Liver (tissue), 9 donors: ENCODE data around the gene C16orf74. TPM values are rescaled to one million over a fixed set of nuclear protein-coding genes. Genes with fewer than 3 reads are reported as not detected.

Experiments
- DNase-seq: peaks from one replicate; pipeline ENCODE4 v3.0.0-alpha.2; 2017; ENCODE audit warnings: low spot score
- H3K27ac ChIP-seq, 2 donors: one replicate each; pipeline ENCODE4 v1.7.0; 2013; ENCODE audit warnings: inconsistent platforms in 2 of 2, low read length in 2 of 2, control low read depth in 1 of 2, low read depth in 1 of 2, mild to moderate bottlenecking in 1 of 2
- H3K27me3 ChIP-seq, 4 donors: one replicate each; pipeline versions ENCODE4 v1.6.1 to v1.7.0; 2013; ENCODE audit warnings: low read length in 3 of 4, inconsistent platforms in 1 of 4, mild to moderate bottlenecking in 1 of 4, moderate library complexity in 1 of 4; ENCODE audit not compliant: control insufficient read depth in 4 of 4, insufficient read depth in 4 of 4
- H3K36me3 ChIP-seq, 4 donors: one replicate each; pipeline versions ENCODE4 v1.6.1 to v1.7.0; 2013; ENCODE audit warnings: low read length in 3 of 4, mild to moderate bottlenecking in 3 of 4, low read depth in 1 of 4, moderate library complexity in 1 of 4; ENCODE audit not compliant: control insufficient read depth in 4 of 4, insufficient read depth in 3 of 4
- H3K4me1 ChIP-seq, 4 donors: one replicate each; pipeline versions ENCODE4 v1.6.1 to v1.7.0; 2013; ENCODE audit warnings: low read length in 3 of 4, mild to moderate bottlenecking in 3 of 4, moderate library complexity in 1 of 4; ENCODE audit not compliant: control insufficient read depth in 4 of 4, insufficient read depth in 4 of 4
- H3K4me3 ChIP-seq, 3 donors: one replicate each; pipeline versions ENCODE4 v1.6.1 to v1.7.0; 2013; ENCODE audit warnings: low read length in 3 of 3, control low read depth in 1 of 3, low read depth in 1 of 3, mild to moderate bottlenecking in 1 of 3
- H3K9ac ChIP-seq, 2 donors: one replicate each; pipeline ENCODE4 v1.7.0; 2013; ENCODE audit warnings: low read length in 2 of 2, mild to moderate bottlenecking in 2 of 2, moderate library complexity in 2 of 2, control low read depth in 1 of 2, low read depth in 1 of 2
- H3K9me3 ChIP-seq, 4 donors: one replicate each; pipeline versions ENCODE4 v1.6.1 to v1.7.0; 2013; ENCODE audit warnings: low read length in 3 of 4; ENCODE audit not compliant: control insufficient read depth in 4 of 4
- FOXA1 ChIP-seq: IDR thresholded peaks from 2 replicates; pipeline ENCODE4 v1.6.1; 2016; ENCODE audit warnings: antibody characterized with exemption
- GABPA ChIP-seq, 2 donors: IDR thresholded peaks in 1 of 2; conservative IDR thresholded peaks in 1 of 2; 2 replicates each; pipeline ENCODE4 v1.6.1; 2016; ENCODE audit warnings: antibody characterized with exemption in 2 of 2, mild to moderate bottlenecking in 1 of 2, moderate library complexity in 1 of 2
- HNF4A ChIP-seq, 2 donors: conservative IDR thresholded peaks; 2 replicates each; pipeline ENCODE4 v1.6.1; 2016; ENCODE audit warnings: antibody characterized with exemption in 2 of 2, mild to moderate bottlenecking in 2 of 2
- MAX ChIP-seq: IDR thresholded peaks from 2 replicates; pipeline ENCODE4 v1.6.1; 2016; ENCODE audit warnings: antibody characterized with exemption
- RAD21 ChIP-seq, 2 donors: IDR thresholded peaks; 2 replicates each; pipeline ENCODE4 v1.6.1; 2016; ENCODE audit warnings: antibody characterized with exemption in 2 of 2, mild to moderate bottlenecking in 2 of 2
- TAF1 ChIP-seq: conservative IDR thresholded peaks from 2 replicates; pipeline ENCODE4 v1.6.1; 2016; ENCODE audit warnings: antibody characterized with exemption, mild to moderate bottlenecking
- YY1 ChIP-seq: IDR thresholded peaks from 2 replicates; pipeline ENCODE4 v1.6.1; 2016; ENCODE audit warnings: antibody characterized with exemption, mild to moderate bottlenecking
- WGBS: extraction: QIAGEN DNeasy Blood & Tissue Kit; methylation state at CpG from one replicate; pipeline ENCODE4 v1.1.7; 2013; 5-methylcytosine and 5-hydroxymethylcytosine counted together
- polyA plus RNA-seq, 2 donors: library from polyadenylated mRNA; stranded (reverse) in 1 of 2; unstranded in 1 of 2; fragments of 200-250 nt in 1 of 2; fragments of >200 nt in 1 of 2; fragmentation: Nextera tagmentation in 1 of 2; extraction: Ambion mirVana in 1 of 2; gene quantifications; one replicate each; pipeline versions ENCODE4 v1.2.1 to v1.2.3, GENCODE V29; 2013 to 2015
- total RNA-seq, 2 donors: library from RNA; depleted of rRNA; stranded (reverse); fragments of >200 nt; gene quantifications; one replicate each; pipeline ENCODE4 v1.2.3, GENCODE V29; 2014
- TF ChIP-seq, protein P1 (sequence below): fragments of 150-350 bp; IDR thresholded peaks from 2 replicates; pipeline ENCODE4 v1.5.1; 2017; ENCODE audit warnings: improper control_type of control experiment, low read depth, low read length; ENCODE audit not compliant: missing input control
- TF ChIP-seq, protein P2 (sequence below): IDR thresholded peaks from 2 replicates; pipeline ENCODE4 v1.6.1; 2016; ENCODE audit warnings: antibody characterized with exemption
- donor health status: healthy.
- donor health status: healthy.
- donor health status: healthy.
- donor health status: healthy.
- donor health status: healthy.

Gene C16orf74
- total and polyA plus RNA-seq, 4 donors, result 0.37 to 0.75 (median 0.43) TPM

DNA sequence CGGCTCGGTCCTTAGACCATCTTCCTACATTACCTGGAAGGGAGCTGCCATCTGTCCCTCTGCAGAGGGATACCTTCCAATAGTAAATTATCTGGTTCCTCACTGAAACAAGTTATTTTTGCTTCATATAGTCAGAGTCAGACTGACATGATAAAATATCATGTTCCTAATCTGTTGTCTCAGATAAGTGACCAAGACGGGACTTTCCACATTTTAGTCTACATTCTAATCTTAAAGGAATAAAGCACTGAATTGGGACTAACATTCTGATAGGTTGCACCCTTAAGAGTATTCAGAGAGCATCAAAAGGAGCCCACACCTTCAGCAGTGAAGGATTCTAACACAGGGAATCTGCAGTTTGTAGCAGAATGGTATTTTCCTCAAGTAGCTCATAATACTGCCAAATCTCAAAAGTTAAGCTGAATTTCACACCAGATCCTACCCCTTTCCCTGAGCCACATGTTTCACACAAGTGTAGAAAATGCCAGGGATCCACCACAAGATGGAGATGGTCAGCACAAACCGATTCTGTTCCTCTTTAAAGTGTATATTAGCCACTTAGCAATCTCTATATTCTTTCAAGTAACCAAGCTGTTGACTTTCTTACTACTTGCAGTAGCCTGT, 75.5 kb downstream of the C16orf74 start:
- no peaks in the 10 kb centered on the region for H3K9me3 ChIP-seq
- H3K27ac ChIP-seq, result no peak overlapping the region
- H3K4me1 ChIP-seq, result peaks cover 8 to 35% (median 34%) of the 10 kb centered on the region in 4 donors
- no peak overlapping the region for H3K9ac ChIP-seq
- 62% methylated on average over 4 of the region's 4 CpGs for WGBS
- TF ChIP-seq, protein P1, sequence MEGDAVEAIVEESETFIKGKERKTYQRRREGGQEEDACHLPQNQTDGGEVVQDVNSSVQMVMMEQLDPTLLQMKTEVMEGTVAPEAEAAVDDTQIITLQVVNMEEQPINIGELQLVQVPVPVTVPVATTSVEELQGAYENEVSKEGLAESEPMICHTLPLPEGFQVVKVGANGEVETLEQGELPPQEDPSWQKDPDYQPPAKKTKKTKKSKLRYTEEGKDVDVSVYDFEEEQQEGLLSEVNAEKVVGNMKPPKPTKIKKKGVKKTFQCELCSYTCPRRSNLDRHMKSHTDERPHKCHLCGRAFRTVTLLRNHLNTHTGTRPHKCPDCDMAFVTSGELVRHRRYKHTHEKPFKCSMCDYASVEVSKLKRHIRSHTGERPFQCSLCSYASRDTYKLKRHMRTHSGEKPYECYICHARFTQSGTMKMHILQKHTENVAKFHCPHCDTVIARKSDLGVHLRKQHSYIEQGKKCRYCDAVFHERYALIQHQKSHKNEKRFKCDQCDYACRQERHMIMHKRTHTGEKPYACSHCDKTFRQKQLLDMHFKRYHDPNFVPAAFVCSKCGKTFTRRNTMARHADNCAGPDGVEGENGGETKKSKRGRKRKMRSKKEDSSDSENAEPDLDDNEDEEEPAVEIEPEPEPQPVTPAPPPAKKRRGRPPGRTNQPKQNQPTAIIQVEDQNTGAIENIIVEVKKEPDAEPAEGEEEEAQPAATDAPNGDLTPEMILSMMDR, result peak; percentile 36
- peak; percentile 38 to 55 for TF ChIP-seq RAD21 (IDR thresholded peaks at IDR 0.05)
- no peak for TF ChIP-seq YY1
- H3K4me3 ChIP-seq, result no peak overlapping the region
- peaks cover 0 to 19% (median 17%) of the 10 kb centered on the region in 4 donors for H3K36me3 ChIP-seq
- no peak for DNase-seq
- H3K27me3 ChIP-seq, result no peaks in the 10 kb centered on the region

GRCh38 chr16:85674828-85675227, 76.1 kb downstream of the C16orf74 start:
- 89% methylated on average over 6 of the region's 6 CpGs for WGBS
- Histone ChIP-seq H3K4me3 (no peak overlapping the region), H3K9me3 (no peaks in the 10 kb centered on the region), H3K4me1 (peaks cover 8 to 30% (median 29%) of the 10 kb centered on the region in 4 donors), H3K27me3 (no peaks in the 10 kb centered on the region), H3K27ac (peak overlapping the region; percentile 62 to 81), H3K9ac (no peak overlapping the region), H3K36me3 (peaks cover 0 to 23% (median 19%) of the 10 kb centered on the region in 4 donors)
- TF ChIP-seq HNF4A (conservative IDR thresholded peaks at IDR 0.05), result no peak
- no peak for TF ChIP-seq GABPA (IDR thresholded peaks at IDR 0.05 in 1 of 2, conservative IDR thresholded peaks at IDR 0.05 in 1 of 2)
- TF ChIP-seq FOXA1, result no peak
- no peak for TF ChIP-seq TAF1
- no peak for TF ChIP-seq MAX
- no peak for DNase-seq

- H3K9ac ChIP-seq, result no peak overlapping the region
- DNase-seq, result no peak
- 73% methylated on average over 4 of the region's 4 CpGs for WGBS
Observed at GRCh38 chr16:85674418-85674755, 76.5 kb downstream of the C16orf74 start.

More at GRCh38 chr16:85674418-85674755, 76.5 kb downstream of the C16orf74 start:
- TF ChIP-seq YY1 (no peak), TAF1 (no peak), FOXA1 (no peak), MAX (no peak)
- TF ChIP-seq, protein P2, sequence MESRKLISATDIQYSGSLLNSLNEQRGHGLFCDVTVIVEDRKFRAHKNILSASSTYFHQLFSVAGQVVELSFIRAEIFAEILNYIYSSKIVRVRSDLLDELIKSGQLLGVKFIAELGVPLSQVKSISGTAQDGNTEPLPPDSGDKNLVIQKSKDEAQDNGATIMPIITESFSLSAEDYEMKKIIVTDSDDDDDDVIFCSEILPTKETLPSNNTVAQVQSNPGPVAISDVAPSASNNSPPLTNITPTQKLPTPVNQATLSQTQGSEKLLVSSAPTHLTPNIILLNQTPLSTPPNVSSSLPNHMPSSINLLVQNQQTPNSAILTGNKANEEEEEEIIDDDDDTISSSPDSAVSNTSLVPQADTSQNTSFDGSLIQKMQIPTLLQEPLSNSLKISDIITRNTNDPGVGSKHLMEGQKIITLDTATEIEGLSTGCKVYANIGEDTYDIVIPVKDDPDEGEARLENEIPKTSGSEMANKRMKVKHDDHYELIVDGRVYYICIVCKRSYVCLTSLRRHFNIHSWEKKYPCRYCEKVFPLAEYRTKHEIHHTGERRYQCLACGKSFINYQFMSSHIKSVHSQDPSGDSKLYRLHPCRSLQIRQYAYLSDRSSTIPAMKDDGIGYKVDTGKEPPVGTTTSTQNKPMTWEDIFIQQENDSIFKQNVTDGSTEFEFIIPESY, result no peak
- H3K27ac ChIP-seq, result peak overlapping the region; percentile 62 to 81
- no peaks in the 10 kb centered on the region for H3K9me3 ChIP-seq
- no peak overlapping the region for H3K4me3 ChIP-seq
- peaks cover 0 to 28% (median 23%) of the 10 kb centered on the region in 4 donors for H3K36me3 ChIP-seq
- no peaks in the 10 kb centered on the region for H3K27me3 ChIP-seq
- H3K4me1 ChIP-seq, result peaks cover 8 to 29% (median 29%) of the 10 kb centered on the region in 4 donors
